GM19035 (cell line): ENCODE data around the gene JKAMP.
"Not testable (repeated sequence)": the region's sequence is repeated elsewhere in the genome, so short reads cannot be mapped to it uniquely, and the experiment has no call there.

Source experiments
- ATAC-seq: cut with Tn5 transposase; IDR thresholded peaks from one replicate; pipeline ENCODE4 v1.9.1; 2021; ENCODE audit not compliant: unreplicated experiment

The JKAMP gene, protein sequence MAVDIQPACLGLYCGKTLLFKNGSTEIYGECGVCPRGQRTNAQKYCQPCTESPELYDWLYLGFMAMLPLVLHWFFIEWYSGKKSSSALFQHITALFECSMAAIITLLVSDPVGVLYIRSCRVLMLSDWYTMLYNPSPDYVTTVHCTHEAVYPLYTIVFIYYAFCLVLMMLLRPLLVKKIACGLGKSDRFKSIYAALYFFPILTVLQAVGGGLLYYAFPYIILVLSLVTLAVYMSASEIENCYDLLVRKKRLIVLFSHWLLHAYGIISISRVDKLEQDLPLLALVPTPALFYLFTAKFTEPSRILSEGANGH

DNA sequence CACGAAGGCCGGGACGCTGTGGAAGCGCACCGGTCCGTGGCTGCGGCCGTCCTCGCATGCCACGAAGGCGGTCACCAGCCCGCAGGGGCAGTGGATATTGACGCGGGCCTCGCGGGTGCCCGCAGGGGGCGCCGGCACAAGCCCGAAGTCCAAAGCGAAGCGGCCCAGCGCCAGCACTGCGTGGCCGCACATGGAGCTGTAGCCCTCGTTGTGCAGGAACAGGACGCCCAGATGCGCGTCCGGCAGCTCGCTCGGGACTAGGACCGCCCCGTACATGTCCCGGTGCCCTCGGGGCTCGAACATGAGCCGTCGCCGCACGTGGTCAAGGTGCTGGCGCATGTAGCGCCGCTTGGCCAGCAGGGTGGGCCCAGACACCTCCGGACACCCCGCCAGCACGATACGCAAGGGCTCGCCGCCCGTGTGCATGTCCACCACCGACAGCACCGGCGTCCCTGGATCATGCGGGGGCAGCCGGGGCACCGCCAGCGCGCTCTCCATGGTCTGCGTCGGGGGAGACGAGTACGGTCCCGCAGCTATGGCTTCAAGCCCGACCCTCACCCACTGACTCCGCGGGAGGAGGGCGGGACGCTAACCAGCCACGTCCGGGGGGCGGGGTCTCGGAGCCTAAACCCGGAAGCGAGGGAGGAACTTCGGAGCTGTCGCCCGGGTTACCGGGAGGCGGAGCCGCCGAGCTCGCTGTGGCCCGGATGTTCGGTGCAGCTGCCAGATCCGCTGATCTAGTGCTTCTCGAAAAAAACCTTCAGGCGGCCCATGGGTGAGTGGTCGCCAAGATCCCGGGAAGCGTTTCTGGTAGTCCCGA is at the start of gene JKAMP, which contains the start of gene L3HYPDH:
TSS of gene JKAMP (plus strand) at position 699 of the 820 bp plus-strand sequence. CDS start at position 772, 73 bp downstream.
TSS of gene L3HYPDH (minus strand) at position 590 of the 820 bp plus-strand sequence. CDS start at position 498, 92 bp downstream.
- peak; percentile 91 for ATAC-seq

DNA sequence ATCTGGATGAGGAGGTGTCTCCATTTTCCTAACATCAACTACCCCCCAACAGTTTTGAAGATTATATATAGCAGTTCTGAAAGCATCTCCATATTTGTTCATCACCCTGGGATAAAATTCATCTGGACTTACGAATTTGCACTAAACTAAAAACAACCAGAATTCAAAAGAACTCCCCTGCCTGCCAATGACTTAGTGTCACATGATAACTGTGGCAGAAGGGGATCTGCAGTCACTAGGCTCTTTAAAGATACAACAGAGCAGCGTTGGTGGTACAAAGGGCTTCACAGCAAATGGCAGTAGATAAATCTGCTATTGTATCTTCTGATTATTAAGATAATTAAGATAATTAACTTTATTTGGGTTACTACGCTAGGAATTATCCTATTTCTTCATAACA is 49.2 kb upstream of the JKAMP start:
- no peak for ATAC-seq

DNA sequence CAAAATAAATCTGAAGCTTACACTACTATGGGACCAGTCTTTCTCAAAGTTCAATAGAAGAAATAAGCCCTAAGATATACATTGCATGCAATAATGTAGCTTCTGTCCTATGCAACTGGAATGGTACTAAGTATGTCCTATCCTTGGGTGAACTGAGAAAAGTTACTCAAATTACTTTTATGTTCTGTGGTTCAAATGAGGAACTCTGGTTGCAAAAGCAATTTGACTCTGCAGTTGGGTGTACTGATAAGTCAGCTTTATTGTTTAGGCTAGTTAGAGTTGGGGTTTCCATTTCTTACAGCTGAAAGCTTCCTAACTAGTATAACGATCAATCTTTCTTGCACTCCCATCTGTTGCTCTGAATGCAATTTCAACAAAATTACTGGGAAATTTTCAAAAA is 48.3 kb upstream of the JKAMP start:
- ATAC-seq, result no peak

DNA sequence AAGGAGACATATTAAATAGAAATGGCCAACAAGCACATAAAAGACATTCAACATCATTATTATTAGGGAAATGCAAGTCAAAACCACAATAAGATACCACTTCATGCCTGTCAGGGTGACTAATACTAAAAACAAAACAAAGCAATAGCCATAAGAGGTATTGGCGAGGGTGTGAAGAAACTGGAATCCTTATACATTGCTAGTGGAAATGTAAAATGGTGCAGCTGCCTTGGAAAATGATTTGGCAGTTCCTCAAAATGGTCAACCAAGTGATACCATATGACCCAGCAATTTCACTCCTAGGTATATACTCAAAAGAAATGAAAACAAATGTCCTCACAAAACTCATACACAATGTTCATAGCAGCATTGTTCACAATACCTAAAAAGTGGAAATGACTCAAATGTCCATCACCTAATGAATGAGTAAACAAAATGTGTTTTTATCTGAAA is 46.1 kb upstream of the JKAMP start:
- ATAC-seq, result no peak

DNA sequence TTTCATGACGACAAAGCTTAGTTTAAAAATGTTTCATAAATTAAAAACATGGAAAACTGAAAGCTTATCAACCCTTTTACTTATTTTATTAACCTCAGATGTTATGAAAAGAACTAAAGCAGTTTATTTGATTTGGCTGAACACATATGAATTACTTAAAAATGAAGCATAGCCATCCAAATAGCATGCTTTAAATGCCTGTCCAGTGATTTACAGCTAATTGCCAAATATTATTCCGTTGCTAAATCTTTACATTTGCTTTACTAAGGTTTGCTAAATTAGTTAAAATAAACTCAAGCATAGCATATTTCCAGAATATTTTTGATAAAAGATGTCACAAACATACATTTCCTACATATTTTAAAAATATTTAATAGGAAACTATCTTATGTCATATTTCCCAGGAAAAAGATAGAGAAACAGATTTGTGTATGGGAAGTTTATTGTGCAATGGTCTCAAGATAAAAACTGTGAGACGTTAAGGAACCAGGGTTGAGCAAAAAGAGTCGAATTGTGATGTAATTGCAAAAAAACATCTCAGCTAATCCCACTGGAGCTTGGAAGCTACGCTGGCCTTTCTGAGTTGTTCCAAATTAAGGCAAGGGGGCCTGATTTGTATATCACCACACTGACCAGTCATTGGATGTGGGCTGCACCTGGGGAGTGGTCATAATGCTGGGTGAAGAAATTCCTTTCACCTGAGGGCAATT is 44.9 kb upstream of the JKAMP start:
- no peak for ATAC-seq

DNA sequence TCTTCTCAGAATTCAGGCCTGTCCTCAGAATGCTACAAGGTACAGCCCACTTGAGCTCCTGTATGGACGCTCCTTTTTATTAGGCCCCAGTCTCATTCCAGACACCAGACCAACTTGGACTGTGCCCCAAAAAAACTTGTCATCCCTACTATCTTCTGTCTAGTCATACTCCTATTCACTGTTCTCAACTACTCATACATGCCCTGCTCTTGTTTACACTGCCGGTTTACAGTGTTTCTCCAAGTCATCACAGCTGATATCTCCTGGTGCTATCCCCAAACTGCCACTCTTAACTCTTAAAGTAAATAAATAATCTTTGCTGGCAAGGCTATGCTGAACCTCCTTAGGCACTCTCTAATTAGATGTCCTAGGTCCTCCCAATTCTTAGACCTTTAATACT is 35.6 kb upstream of the JKAMP start:
- ATAC-seq, result not testable (repeated sequence)

DNA sequence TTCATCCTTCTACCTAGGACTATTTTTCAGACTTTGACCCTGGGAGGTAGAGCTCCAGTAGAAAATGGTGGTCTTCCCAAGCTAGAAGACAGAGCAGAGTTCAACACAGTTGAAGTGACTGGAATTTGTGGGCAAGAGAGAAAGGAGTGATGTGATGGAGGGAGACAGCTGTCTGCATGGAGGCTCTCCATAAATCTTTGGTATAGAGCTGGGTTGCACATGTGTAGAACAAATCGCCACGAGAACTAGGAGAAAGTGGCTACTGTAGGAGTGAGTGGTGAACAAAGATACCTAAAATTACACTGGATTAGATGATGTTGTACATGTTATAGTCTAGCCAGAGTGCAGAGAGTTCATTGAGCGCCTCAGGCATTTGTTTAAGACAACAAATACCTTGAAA is 33.6 kb upstream of the JKAMP start:
- ATAC-seq, result no peak

DNA sequence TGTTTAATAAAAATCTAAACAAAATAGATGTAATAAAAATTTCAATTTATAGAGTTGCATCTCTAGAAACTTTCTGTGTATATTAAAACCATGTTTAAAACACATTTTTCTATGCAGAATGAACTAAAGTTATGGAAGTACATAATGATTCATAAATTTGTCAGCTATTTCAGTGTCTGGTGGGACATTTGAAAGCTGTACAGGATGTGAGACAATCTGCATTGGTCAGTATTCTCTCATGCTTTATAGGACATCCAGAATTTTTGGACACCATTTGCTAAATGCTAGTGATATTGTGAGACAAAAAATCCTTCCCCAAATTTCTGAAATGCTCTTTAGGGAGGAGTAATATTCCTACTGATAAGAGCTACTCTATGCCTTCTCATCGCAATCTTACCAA is 32.5 kb upstream of the JKAMP start:
- ATAC-seq, result no peak

DNA sequence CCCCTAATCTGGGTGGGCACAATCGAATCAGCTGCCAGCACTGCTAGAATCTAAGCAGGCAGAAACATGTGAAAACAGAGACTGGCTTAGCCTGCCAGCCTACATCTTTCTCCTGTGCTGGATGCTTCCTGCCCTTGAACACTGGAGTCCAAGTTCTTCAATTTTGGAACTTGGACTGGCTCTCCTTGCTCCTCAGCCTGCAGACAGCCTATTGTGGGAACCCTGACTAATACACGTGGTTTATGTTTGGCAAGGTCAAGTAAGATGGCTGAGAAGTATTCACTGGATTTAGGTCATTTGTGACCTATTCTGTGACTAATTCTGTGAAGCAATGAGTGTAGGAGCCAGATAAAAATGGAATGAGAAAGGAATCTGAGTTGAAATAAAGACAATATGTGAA is 30.2 kb upstream of the JKAMP start:
- ATAC-seq, result no peak

DNA sequence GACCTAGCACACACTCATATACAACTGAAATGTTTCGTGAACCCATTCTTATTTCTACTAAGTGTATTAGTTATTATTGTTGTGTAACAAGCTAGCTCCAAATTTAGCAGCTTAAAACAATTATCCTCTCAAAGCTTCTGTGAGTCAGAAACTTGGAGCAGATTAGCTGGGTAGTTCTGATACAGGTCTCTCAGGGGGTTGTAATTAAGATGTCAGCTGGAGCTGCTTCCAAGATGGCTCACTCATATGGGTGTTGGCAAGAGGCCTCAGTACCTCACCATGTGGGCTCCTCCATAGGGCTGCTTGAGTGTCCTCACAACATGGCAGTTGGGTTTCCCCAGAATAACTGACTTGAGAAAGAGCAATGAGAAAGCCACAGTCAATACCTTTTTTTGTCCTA is 28.9 kb upstream of the JKAMP start:
- no peak for ATAC-seq

DNA sequence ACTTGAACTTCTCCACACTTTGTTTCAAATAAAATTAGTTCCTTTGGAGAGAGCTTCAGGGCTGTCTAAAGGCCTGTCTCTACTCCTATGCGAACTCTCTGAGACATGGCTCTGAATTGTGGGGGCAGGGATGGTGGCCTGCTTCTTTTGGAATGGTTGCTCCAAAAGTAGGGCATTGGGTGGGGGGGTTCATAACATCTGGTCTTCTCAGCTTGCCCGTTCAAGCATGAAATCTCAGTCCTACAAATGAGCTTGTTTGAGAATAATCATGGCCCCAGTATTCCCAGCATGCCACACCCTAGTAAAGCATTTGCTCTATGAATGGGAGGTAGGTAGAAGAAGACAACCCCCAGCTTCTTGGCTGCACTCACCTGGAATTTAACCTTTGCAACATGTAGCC is 25.8 kb upstream of the JKAMP start:
- no peak for ATAC-seq

DNA sequence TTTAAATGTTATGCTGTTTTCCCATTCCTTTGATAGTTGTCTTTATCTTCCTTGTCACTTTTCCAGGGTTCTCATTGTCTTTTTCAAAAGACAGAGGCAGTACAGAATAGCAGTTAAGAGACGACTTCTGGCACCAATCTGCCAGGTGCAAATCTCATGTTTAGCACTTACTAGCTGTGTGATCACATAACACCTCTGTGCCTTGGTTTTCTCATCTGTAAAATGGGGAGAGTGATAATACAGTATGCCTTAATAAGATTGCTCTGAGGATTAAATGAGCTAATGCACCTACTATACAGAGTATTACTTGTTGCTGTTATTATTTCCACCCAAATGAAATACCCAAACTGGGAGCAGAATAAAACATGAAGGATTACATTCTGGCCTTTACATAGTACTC is 23.9 kb upstream of the JKAMP start:
- ATAC-seq, result no peak

DNA sequence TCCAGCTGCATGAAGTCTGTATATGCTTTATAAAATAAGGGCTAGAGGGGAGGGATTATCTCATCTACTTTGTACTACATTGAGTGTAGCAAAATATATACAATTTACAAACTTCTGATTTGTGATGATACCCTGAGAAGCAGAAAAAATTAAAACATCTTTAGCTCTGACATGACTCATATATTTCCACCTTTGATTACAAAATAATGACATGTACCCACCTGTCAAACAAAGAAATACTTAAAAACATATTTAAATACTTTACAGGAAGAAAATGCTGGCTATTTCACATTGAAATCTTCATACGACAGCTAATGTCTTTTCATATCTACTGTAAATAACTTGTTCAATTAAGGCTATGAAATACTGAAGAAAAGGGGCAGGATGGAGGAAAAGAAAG is 22.4 kb upstream of the JKAMP start:
- no peak for ATAC-seq

DNA sequence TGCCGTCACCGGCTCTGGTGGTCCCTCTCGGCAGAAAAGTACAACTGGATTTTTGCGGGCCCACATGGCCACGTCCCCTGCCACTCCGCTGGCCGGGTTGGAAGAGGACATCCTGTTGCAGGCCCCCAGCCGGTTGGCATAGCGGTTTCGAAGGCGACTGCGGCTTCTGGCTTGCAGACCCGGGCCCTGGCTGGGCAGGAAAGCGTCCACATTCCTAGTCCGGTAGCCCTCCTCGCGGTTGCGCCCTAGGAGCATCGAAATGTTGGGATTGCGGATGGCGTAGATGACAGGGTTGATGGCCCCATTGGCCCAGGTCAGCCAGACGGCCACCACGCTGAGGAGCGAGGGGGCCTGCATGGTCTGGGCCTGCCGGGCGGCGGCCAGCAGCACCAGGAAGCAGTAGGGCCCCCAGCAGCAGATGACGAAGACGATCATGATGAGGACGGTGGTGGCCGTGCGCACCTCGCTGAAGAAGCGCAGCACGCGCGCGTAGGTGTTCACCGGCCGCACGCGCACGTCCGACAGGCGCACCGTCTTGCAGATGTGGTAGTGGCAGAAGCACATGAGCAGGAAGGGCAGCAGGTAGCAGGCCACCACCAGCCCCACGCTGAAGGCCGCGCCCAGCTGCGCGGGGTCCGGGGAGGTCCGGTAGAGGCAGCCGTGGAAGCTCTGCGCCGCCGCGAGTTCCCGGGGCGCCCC is 20.4 kb upstream of the JKAMP start:
- peak; percentile 28 for ATAC-seq

DNA sequence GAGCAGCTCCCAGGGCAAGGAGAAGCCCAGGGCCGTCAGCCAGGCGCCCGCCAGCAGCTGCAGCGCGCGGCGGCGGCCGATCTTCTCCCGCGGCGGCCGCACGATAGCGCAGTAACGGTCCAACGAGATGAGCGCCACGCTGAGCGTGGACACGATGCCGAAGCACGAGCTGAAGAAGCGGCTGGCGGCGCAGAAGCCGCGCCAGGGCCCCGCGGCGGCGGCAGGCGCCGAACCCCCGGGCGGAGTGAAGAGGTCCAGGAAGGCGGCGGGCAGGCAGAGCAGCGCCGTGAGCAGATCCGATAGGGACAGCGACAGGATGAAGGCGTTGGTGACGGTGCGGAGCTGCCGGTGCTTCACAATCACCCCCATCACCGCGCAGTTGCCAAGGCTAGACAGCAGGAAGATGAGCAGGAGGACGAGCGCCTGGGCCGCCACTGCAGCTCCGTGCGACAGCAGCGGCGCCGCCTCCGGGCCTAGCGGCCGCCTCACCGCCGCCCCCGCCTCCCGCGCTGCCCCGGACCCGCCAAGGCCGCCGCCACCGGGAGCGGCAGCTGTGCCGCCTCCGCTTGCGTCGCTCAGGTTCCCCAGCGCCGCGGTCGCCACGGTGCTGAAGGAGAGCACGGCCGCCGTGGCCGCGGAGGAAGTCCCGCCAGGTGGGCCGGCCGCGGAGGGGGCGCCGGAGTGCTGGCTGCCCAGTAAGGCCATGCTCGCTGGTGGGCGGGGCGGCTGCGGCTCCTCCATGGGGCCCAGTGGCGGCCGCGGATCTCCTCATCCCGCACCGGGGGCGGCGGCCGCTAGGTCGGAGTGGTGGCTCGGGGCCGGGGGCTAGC is 19.6 kb upstream of the JKAMP start:
- peak; percentile 66 for ATAC-seq

DNA sequence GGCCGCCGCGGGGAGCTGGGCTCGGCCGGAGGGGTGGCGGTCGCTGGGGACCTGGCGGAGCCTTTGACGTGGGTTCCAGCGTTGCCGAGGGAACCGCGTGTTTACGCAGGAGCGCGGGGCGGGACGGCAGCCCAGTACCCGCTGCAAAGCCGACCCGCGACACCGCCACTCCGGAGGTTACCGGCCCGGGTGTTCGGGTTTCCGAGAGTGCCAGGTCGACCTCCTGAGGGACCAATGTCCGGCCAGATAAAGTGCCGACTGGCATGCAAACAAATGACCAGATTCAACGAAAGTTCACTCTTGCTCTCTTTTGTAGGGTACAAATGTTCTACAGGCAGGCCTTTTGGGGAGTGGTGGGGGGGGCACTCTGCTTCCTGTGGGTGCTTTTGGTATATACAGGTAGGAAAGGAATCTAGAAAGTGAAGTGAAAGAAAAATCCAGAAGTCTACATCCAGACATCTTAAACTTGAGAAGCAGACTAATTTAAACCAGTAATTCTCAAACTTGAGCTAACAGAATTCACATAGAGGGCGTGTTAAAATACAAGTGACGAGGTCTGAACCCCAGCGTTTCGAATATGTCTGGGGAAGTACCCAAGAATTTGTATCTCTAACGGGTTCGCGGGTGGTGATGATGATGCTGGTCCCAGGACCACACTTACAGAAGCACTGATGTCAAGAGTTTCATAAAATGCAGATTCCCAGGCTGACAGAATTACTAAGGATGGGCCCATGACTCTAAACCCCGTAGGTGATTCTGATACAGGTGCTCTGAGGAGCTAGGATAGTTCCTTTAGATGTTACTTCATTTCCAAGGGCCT is 18.8 kb upstream of the JKAMP start, which contains the start of gene GPR135:
TSS of gene GPR135 (minus strand) at position 65 of the 820 bp plus-strand sequence. CDS start 154 bp downstream, outside the sequence.
- ATAC-seq, result peak; percentile 18

DNA sequence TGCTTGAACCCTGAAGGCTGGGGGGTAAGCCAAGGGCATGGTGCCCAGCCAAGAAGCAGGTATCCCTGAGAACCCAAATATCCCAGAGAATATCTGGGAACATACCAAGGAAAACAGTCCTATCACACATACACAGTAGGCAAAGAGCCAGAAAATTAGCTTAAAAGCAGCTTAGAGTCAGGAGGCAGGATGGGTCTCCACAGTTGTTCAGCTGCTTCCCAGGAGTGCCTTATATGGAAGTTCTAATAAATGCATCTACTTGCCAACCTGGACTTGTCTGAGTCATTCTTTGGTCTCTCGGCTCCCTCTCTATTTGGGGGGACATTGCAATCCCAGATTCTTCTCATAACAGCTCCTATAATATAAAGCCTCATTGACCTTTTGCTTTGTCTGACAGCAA is 10.1 kb upstream of the JKAMP start:
- no peak for ATAC-seq

DNA sequence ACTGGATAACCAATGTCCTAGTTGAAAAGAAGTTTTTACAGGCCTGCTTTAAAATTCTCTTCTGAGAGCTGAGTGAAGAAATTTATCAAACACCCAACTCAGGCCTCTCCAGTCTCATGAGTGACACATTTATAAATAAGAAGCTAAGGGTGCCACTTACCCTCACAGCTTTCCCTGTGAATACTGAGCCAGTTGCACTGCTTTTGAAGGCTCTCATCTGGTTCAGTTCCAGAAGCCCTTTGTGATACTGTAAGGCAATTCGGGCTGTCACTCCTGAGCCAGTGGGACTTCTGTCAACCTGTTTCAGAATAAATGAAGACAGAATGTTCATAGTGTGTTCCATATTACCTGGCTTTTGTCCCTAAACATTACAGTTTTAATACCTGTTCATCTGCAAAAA is 8.6 kb upstream of the JKAMP start:
- ATAC-seq, result no peak

DNA sequence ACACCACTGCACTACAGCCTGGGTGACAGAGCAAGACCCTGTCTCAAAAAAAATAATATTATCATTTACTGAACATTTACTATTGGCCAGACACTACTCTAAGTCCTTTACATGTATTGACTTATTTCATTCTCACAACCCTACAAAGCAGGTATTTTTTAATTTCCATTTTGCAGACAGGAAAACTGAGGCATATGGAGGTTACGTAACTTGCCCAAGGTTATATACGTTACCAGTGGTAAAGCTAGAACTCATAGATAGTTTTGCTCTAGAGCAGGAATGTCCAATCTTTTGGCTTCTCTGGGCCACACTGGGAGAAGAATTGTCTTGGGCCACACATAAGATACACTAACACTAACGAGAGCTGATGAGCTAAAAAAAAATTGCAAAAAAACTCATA is 5.8 kb upstream of the JKAMP start:
- no peak for ATAC-seq
